Esophagus (tissue), 2 donors: Measurements from ENCODE around the gene GRIK3. TPM values are rescaled to one million over a fixed set of nuclear protein-coding genes. Genes with fewer than 3 reads are reported as not detected.

ENCODE experiments used
- H3K27ac ChIP-seq, 2 donors: one replicate each; pipeline ENCODE4 v1.5.1; 2013; ENCODE audit warnings: low read depth in 2 of 2, mild to moderate bottlenecking in 2 of 2, inconsistent platforms in 1 of 2, low read length in 1 of 2, moderate library complexity in 1 of 2
- H3K27me3 ChIP-seq, 2 donors: one replicate each; pipeline ENCODE4 v1.6.1; 2013; ENCODE audit warnings: low read length in 2 of 2, control low read depth in 1 of 2, mild to moderate bottlenecking in 1 of 2; ENCODE audit not compliant: insufficient read depth in 2 of 2, control insufficient read depth in 1 of 2
- H3K36me3 ChIP-seq, 2 donors: one replicate each; pipeline ENCODE4 v1.6.1; 2013; ENCODE audit warnings: low read length in 1 of 2; ENCODE audit not compliant: control insufficient read depth in 2 of 2, insufficient read depth in 2 of 2
- H3K4me1 ChIP-seq, 2 donors: one replicate each; pipeline ENCODE4 v1.6.1; 2013; ENCODE audit warnings: low read length in 1 of 2; ENCODE audit not compliant: control insufficient read depth in 2 of 2, insufficient read depth in 2 of 2
- H3K4me3 ChIP-seq, 2 donors: one replicate each; pipeline ENCODE4 v1.5.1; 2013; ENCODE audit warnings: low read length in 2 of 2, mild to moderate bottlenecking in 2 of 2, low read depth in 1 of 2, moderate library complexity in 1 of 2
- H3K9me3 ChIP-seq, 2 donors: one replicate each; pipeline ENCODE4 v1.6.1; 2013; ENCODE audit warnings: mild to moderate bottlenecking in 2 of 2, low read depth in 1 of 2, low read length in 1 of 2, moderate library complexity in 1 of 2; ENCODE audit not compliant: control insufficient read depth in 2 of 2, insufficient read depth in 1 of 2
- WGBS, 2 donors: extraction: QIAGEN DNeasy Blood & Tissue Kit; methylation state at CpG; one replicate each; pipeline ENCODE4 v1.1.7; 2013; 5-methylcytosine and 5-hydroxymethylcytosine counted together
- polyA plus RNA-seq, 2 donors: library from polyadenylated mRNA; stranded (reverse); fragments of 200-250 nt; gene quantifications; one replicate each; pipeline ENCODE4 v1.2.3, GENCODE V29; 2013
- donor health status: healthy with polysubstance abuse.
- donor health status: Bipolar disorder and iron deficiency.

Gene GRIK3
- polyA plus RNA-seq, 2 donors = 0.13 to 0.16 TPM

GRCh38 chr1:36975642-36976041 is 58.7 kb downstream of the GRIK3 start:
- no peaks in the 10 kb centered on the region for H3K4me1 ChIP-seq
- WGBS, 2 donors = 51 to 54% methylated on average over 5 of the region's 5 CpGs
- peaks cover 0 to 4% of the 10 kb centered on the region in 2 donors for H3K9me3 ChIP-seq
- H3K36me3 ChIP-seq = no peaks in the 10 kb centered on the region
- no peak overlapping the region for H3K27ac ChIP-seq
- H3K27me3 ChIP-seq = peaks cover 0 to 4% of the 10 kb centered on the region in 2 donors
- H3K4me3 ChIP-seq = no peak overlapping the region

GRCh38 chr1:36973056-36973455 is 61.3 kb downstream of the GRIK3 start:
- H3K4me3 ChIP-seq = no peak overlapping the region
- H3K27ac ChIP-seq = no peak overlapping the region
- H3K4me1 ChIP-seq = no peaks in the 10 kb centered on the region
- H3K9me3 ChIP-seq = no peaks in the 10 kb centered on the region
- H3K27me3 ChIP-seq = no peaks in the 10 kb centered on the region
- 89 to 93% methylated on average over 3 to 4 of the region's 4 CpGs for WGBS, 2 donors
- H3K36me3 ChIP-seq = no peaks in the 10 kb centered on the region

GRCh38 chr1:36971852-36972618 is 62.3 kb downstream of the GRIK3 start:
- H3K27ac ChIP-seq = no peak overlapping the region
- WGBS, 2 donors = 58 to 59% methylated on average over 14 of the region's 14 CpGs

GRCh38 chr1:36968730-36969129 is 65.6 kb downstream of the GRIK3 start:
- H3K4me3 ChIP-seq = no peak overlapping the region
- no peaks in the 10 kb centered on the region for H3K36me3 ChIP-seq
- no peak overlapping the region for H3K27ac ChIP-seq
- H3K9me3 ChIP-seq = no peaks in the 10 kb centered on the region
- 39 to 45% methylated on average over 3 of the region's 3 CpGs for WGBS, 2 donors
- no peaks in the 10 kb centered on the region for H3K27me3 ChIP-seq
- H3K4me1 ChIP-seq = no peaks in the 10 kb centered on the region

More at GRCh38 chr1:36971852-36972618, 62.3 kb downstream of the GRIK3 start:
- no peaks in the 10 kb centered on the region for H3K4me1 ChIP-seq
- no peak overlapping the region for H3K4me3 ChIP-seq
- H3K9me3 ChIP-seq = no peaks in the 10 kb centered on the region
- no peaks in the 10 kb centered on the region for H3K36me3 ChIP-seq
- H3K27me3 ChIP-seq = no peaks in the 10 kb centered on the region

GRCh38 chr1:36966242-36966641 is 68.1 kb downstream of the GRIK3 start:
- WGBS, 2 donors = 38 to 42% methylated on average over 3 of the region's 3 CpGs
- H3K4me1 ChIP-seq = no peaks in the 10 kb centered on the region
- H3K9me3 ChIP-seq = no peaks in the 10 kb centered on the region
- H3K27ac ChIP-seq = no peak overlapping the region
- H3K27me3 ChIP-seq = no peaks in the 10 kb centered on the region
- no peaks in the 10 kb centered on the region for H3K36me3 ChIP-seq
- no peak overlapping the region for H3K4me3 ChIP-seq

GRCh38 chr1:36965275-36966159 is 68.8 kb downstream of the GRIK3 start:
- no peaks in the 10 kb centered on the region for H3K27me3 ChIP-seq
- 68 to 76% methylated on average over 11 of the region's 11 CpGs for WGBS, 2 donors
- no peaks in the 10 kb centered on the region for H3K36me3 ChIP-seq
- no peaks in the 10 kb centered on the region for H3K4me1 ChIP-seq
- H3K9me3 ChIP-seq = no peaks in the 10 kb centered on the region
- no peak overlapping the region for H3K4me3 ChIP-seq
- no peak overlapping the region for H3K27ac ChIP-seq

GRCh38 chr1:36964830-36965229 is 69.5 kb downstream of the GRIK3 start:
- 80 to 83% methylated on average over 8 of the region's 8 CpGs for WGBS, 2 donors
- Histone ChIP-seq H3K27me3 (no peaks in the 10 kb centered on the region), H3K9me3 (no peaks in the 10 kb centered on the region), H3K36me3 (no peaks in the 10 kb centered on the region), H3K27ac (no peak overlapping the region), H3K4me1 (no peaks in the 10 kb centered on the region), H3K4me3 (no peak overlapping the region)

- no peaks in the 10 kb centered on the region for H3K36me3 ChIP-seq
- no peak overlapping the region for H3K27ac ChIP-seq
- 48 to 57% methylated on average over 11 of the region's 11 CpGs for WGBS, 2 donors
- no peak overlapping the region for H3K4me3 ChIP-seq
- H3K4me1 ChIP-seq = no peaks in the 10 kb centered on the region
- H3K27me3 ChIP-seq = no peaks in the 10 kb centered on the region
- no peaks in the 10 kb centered on the region for H3K9me3 ChIP-seq
These were observed 71.3 kb downstream of the GRIK3 start for GRCh38 chr1:36963006-36963405.

GRCh38 chr1:36961062-36961615 is 73.2 kb downstream of the GRIK3 start:
- Histone ChIP-seq H3K36me3 (no peaks in the 10 kb centered on the region), H3K4me1 (no peaks in the 10 kb centered on the region), H3K9me3 (no peaks in the 10 kb centered on the region), H3K27me3 (no peaks in the 10 kb centered on the region), H3K27ac (no peak overlapping the region), H3K4me3 (no peak overlapping the region)
- 56 to 59% methylated on average over 10 of the region's 10 CpGs for WGBS, 2 donors
